Memory B cell (primary cell): ENCODE measurements around the gene CAMTA1.

Experiments used
- ATAC-seq: fragments of 150-1000 bp; cut with Tn5 transposase; 2 replicates; pipeline ENCODE4 v1.10.0; 2021; ENCODE audit warnings: low read depth, mild to moderate bottlenecking, moderate library complexity
- DNase-seq, 2 donors: peaks; one replicate each; pipeline ENCODE4 v3.0.0; 2022; ENCODE audit warnings: low spot score in 2 of 2
- H3K27ac Mint-ChIP-seq: one replicate; pipeline ENCODE4 v1.8.0; 2022; ENCODE audit warnings: mild to moderate bottlenecking, moderate library complexity, mixed read lengths
- H3K27me3 Mint-ChIP-seq: one replicate; pipeline ENCODE4 v1.8.0; 2022; ENCODE audit warnings: mixed read lengths
- H3K36me3 Mint-ChIP-seq: one replicate; pipeline ENCODE4 v1.8.0; 2022; ENCODE audit warnings: mild to moderate bottlenecking, mixed read lengths
- H3K4me1 Mint-ChIP-seq: one replicate; pipeline ENCODE4 v1.8.0; 2022; ENCODE audit warnings: mixed read lengths
- H3K4me3 Mint-ChIP-seq: one replicate; pipeline ENCODE4 v1.8.0; 2022; ENCODE audit warnings: mild to moderate bottlenecking, moderate library complexity, mixed read lengths
- H3K9me3 Mint-ChIP-seq: one replicate; pipeline ENCODE4 v1.8.0; 2022; ENCODE audit warnings: mixed read lengths

Gene CAMTA1

GRCh38 chr1:7583291-7584096, 798.2 kb downstream of the CAMTA1 start:
- Mint-ChIP-seq H3K27ac (no peak overlapping the region), H3K9me3 (no peaks in the 10 kb centered on the region), H3K36me3 (no peaks in the 10 kb centered on the region), H3K4me1 (no peaks in the 10 kb centered on the region), H3K4me3 (no peak overlapping the region), H3K27me3 (peaks cover 10% of the 10 kb centered on the region)
- DNase-seq (no peak), ATAC-seq (no peak)

- H3K9me3 Mint-ChIP-seq: no peaks in the 10 kb centered on the region
- H3K27ac Mint-ChIP-seq: no peak overlapping the region
- DNase-seq (no peak), ATAC-seq (no peak)
- no peaks in the 10 kb centered on the region for H3K4me1 Mint-ChIP-seq
- no peaks in the 10 kb centered on the region for H3K36me3 Mint-ChIP-seq
- no peak overlapping the region for H3K4me3 Mint-ChIP-seq
- H3K27me3 Mint-ChIP-seq: peaks cover 10% of the 10 kb centered on the region
These were observed 798.9 kb downstream of the CAMTA1 start for GRCh38 chr1:7584157-7584556.

- no peaks in the 10 kb centered on the region for H3K4me1 Mint-ChIP-seq
- H3K9me3 Mint-ChIP-seq: no peaks in the 10 kb centered on the region
- DNase-seq (no peak), ATAC-seq (no peak)
- no peaks in the 10 kb centered on the region for H3K36me3 Mint-ChIP-seq
- no peak overlapping the region for H3K4me3 Mint-ChIP-seq
- H3K27ac Mint-ChIP-seq: no peak overlapping the region
- peaks cover 10% of the 10 kb centered on the region for H3K27me3 Mint-ChIP-seq
These were observed 799.4 kb downstream of the CAMTA1 start for GRCh38 chr1:7584643-7585042.

- Mint-ChIP-seq H3K4me3 (no peak overlapping the region), H3K4me1 (no peaks in the 10 kb centered on the region), H3K36me3 (no peaks in the 10 kb centered on the region), H3K27ac (no peak overlapping the region), H3K9me3 (no peaks in the 10 kb centered on the region), H3K27me3 (peaks cover 4% of the 10 kb centered on the region)
- ATAC-seq (no peak), DNase-seq (no peak)
These were observed 800.1 kb downstream of the CAMTA1 start for GRCh38 chr1:7585216-7585907.

GRCh38 chr1:7586031-7586941, 801.0 kb downstream of the CAMTA1 start:
- DNase-seq (no peak), ATAC-seq (no peak)
- H3K9me3 Mint-ChIP-seq: no peaks in the 10 kb centered on the region

GRCh38 chr1:7587108-7587772, 802.0 kb downstream of the CAMTA1 start:
- no peaks in the 10 kb centered on the region for H3K36me3 Mint-ChIP-seq
- no peak overlapping the region for H3K27ac Mint-ChIP-seq
- H3K4me1 Mint-ChIP-seq: no peaks in the 10 kb centered on the region
- H3K9me3 Mint-ChIP-seq: no peaks in the 10 kb centered on the region
- no peak overlapping the region for H3K4me3 Mint-ChIP-seq
- H3K27me3 Mint-ChIP-seq: peaks cover 4% of the 10 kb centered on the region
- no peak for ATAC-seq
- no peak for DNase-seq

More at GRCh38 chr1:7586031-7586941, 801.0 kb downstream of the CAMTA1 start:
- Mint-ChIP-seq H3K27ac (no peak overlapping the region), H3K27me3 (peaks cover 3% of the 10 kb centered on the region), H3K4me3 (no peak overlapping the region), H3K36me3 (no peaks in the 10 kb centered on the region), H3K4me1 (no peaks in the 10 kb centered on the region)

- Mint-ChIP-seq H3K9me3 (no peaks in the 10 kb centered on the region), H3K4me1 (no peaks in the 10 kb centered on the region), H3K4me3 (no peak overlapping the region), H3K27ac (no peak overlapping the region), H3K36me3 (no peaks in the 10 kb centered on the region), H3K27me3 (peaks cover 6% of the 10 kb centered on the region)
- DNase-seq (no peak), ATAC-seq (no peak)
These were observed 802.7 kb downstream of the CAMTA1 start for GRCh38 chr1:7587773-7588456.

- H3K4me1 Mint-ChIP-seq: no peaks in the 10 kb centered on the region
- no peaks in the 10 kb centered on the region for H3K9me3 Mint-ChIP-seq
- no peak overlapping the region for H3K27ac Mint-ChIP-seq
- no peak overlapping the region for H3K4me3 Mint-ChIP-seq
- DNase-seq: no peak
- no peak for ATAC-seq
- no peaks in the 10 kb centered on the region for H3K36me3 Mint-ChIP-seq
- peaks cover 6% of the 10 kb centered on the region for H3K27me3 Mint-ChIP-seq
These were observed 803.2 kb downstream of the CAMTA1 start for GRCh38 chr1:7588457-7588827.

GRCh38 chr1:7589080-7589735, 804.0 kb downstream of the CAMTA1 start:
- no peak for ATAC-seq
- Mint-ChIP-seq H3K36me3 (no peaks in the 10 kb centered on the region), H3K4me3 (no peak overlapping the region), H3K9me3 (no peaks in the 10 kb centered on the region), H3K27me3 (peaks cover 3% of the 10 kb centered on the region), H3K4me1 (no peaks in the 10 kb centered on the region), H3K27ac (no peak overlapping the region)
- no peak for DNase-seq

- no peak overlapping the region for H3K27ac Mint-ChIP-seq
- peaks cover 3% of the 10 kb centered on the region for H3K27me3 Mint-ChIP-seq
- no peaks in the 10 kb centered on the region for H3K36me3 Mint-ChIP-seq
- ATAC-seq (no peak), DNase-seq (no peak)
- no peaks in the 10 kb centered on the region for H3K9me3 Mint-ChIP-seq
- H3K4me3 Mint-ChIP-seq: no peak overlapping the region
- H3K4me1 Mint-ChIP-seq: no peaks in the 10 kb centered on the region
These were observed 804.6 kb downstream of the CAMTA1 start for GRCh38 chr1:7589774-7590425.

- Mint-ChIP-seq H3K9me3 (no peaks in the 10 kb centered on the region), H3K27ac (no peak overlapping the region), H3K4me1 (no peaks in the 10 kb centered on the region), H3K27me3 (peaks cover 3% of the 10 kb centered on the region), H3K4me3 (no peak overlapping the region), H3K36me3 (no peaks in the 10 kb centered on the region)
- DNase-seq (no peak), ATAC-seq (no peak)
These were observed 805.2 kb downstream of the CAMTA1 start for GRCh38 chr1:7590426-7590790.

GRCh38 chr1:7591565-7591964, 806.3 kb downstream of the CAMTA1 start:
- DNase-seq (no peak), ATAC-seq (no peak)
- Mint-ChIP-seq H3K4me3 (no peak overlapping the region), H3K4me1 (no peaks in the 10 kb centered on the region), H3K9me3 (no peaks in the 10 kb centered on the region), H3K27ac (no peak overlapping the region), H3K27me3 (peaks cover 3% of the 10 kb centered on the region), H3K36me3 (no peaks in the 10 kb centered on the region)
